GDM1 (cell line): Measurements from ENCODE around the gene RIMS3.
"Not testable (repeated sequence)": the region's sequence is repeated elsewhere in the genome, so short reads cannot be mapped to it uniquely, and the experiment has no call there.

Experiments
- DNase-seq: peaks from one replicate; lab custom pipeline; 2025; lab: John Stamatoyannopoulos, UW

The RIMS3 gene

GRCh38 chr1:40630488-40631223 is 34.8 kb downstream of the RIMS3 start:
- no peak for DNase-seq

DNA sequence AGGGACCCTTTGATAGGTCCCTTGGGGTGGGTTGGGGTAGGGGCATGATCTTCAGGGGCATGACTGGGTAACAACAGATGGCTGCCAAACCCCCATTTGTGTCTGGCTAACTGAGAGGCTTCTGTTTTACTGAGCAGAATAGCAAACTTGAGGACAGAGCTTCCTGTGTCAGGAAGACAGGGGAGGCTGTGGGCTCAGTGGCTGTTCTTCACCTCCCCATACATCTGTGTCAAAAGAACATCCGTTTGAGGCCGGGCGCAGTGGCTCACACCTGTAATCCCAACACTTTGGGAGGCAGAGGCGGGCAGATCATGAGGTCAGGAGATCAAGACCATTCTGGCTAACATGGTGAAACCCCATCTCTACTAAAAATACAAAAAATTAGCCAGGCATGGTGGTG is 35.9 kb downstream of the RIMS3 start:
- DNase-seq = not testable (repeated sequence)

GRCh38 chr1:40628903-40629292 is 36.6 kb downstream of the RIMS3 start:
- no peak for DNase-seq

GRCh38 chr1:40627987-40628902 is 37.2 kb downstream of the RIMS3 start:
- DNase-seq = no peak

DNA sequence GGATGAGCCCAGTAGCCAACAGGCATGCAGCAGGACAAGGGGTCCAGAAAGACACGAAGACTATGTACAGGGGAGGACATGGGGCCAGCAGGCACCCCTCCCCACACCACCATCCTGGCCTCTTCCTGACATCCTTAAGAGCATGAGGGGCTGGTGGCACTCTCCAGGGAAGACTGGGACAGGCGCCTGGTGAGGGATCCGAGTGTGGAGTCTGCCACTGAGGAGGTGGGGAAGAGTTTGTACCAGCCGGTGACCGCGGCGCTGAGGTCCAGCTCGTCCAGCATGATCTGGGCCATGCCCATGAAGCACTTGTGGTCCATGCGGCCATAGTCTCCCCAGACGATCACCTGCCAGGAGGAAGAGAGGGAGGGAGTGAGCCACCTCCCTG is 39.1 kb downstream of the RIMS3 start:
- DNase-seq = no peak

- no peak for DNase-seq
These were observed 39.8 kb downstream of the RIMS3 start for GRCh38 chr1:40625476-40626382.

DNA sequence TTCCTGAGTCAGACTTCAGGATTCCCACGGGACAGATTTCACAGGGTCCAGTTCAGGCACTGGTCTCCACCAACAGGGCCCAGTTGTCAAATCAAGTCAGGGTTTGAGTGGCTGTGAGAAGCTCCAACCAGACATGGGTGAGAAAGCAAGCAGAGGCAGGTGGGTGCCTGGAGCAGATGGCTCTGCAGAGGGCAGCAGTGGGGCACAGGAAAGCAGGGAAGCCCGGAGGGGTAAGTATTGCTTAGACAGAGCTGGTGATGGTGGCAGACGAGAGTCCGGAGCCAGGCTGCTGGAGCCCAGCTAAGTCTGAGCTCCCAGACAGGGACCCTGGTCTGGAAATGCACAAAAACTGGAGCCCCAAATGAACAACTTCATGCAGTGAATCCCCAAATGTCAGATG is 40.4 kb downstream of the RIMS3 start:
- DNase-seq = no peak

- no peak for DNase-seq
These were observed 42.4 kb downstream of the RIMS3 start for GRCh38 chr1:40622936-40623629.

GRCh38 chr1:40621821-40622450 is 43.5 kb downstream of the RIMS3 start:
- no peak for DNase-seq

DNA sequence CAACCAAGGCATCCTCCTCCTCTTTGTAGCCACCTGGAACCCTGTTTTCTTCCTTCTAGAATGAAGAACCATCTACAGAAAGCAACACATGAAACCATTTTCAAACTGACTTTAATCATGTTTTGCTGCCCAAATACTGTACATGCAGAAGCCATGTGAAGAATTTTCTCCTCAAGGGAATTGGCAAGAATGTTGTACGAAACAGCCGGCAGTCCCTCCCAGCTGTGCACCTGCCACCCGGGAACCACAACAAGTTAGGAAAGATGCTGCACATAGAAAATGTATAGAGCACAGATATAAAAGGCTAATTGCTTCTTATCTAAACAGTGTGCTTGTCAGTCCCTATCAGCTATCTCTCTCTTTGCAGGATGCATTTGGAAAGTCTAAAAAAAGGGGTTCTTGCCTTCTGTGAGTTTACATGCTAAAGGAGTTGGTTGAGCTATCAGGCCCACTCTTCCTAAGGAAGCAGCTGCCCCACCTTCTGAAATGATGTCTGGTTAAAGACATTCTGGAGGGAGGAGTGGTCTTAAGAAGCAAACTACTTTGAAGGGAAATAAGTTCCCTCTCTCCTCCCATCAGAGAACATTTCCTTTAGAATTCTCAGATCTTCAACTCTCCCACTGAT is 44.8 kb downstream of the RIMS3 start:
- no peak for DNase-seq

- DNase-seq = no peak
These were observed 45.3 kb downstream of the RIMS3 start for GRCh38 chr1:40620150-40620549.

- DNase-seq = no peak
These were observed 47.4 kb downstream of the RIMS3 start for GRCh38 chr1:40618108-40618507.

DNA sequence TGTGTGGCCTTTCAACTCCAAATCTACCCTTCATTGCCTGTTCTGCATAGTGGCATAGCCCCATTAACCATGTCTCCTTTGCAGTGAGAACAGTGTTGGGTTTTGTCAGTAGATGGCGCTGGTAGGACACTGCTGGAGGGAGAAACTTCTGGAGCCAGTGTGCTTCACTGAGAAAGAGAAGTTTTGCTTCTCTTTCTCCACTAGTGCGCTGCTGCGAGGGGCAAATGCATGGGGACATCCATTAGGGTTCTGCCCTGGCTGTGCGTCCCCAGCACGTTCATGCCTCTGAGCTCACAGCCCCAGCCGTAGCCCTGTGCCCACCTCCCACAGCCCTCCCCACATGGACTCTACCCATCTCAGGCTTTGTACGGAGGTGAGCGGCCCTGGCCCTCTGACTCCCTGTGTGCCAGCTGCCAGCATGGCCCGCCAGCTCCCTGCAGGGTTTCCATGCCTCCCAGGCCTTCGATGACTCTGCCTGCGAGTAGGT is 53.1 kb downstream of the RIMS3 start:
- peak; percentile 62 for DNase-seq

- no peak for DNase-seq
These were observed 55.3 kb downstream of the RIMS3 start for GRCh38 chr1:40610156-40610555.

- DNase-seq = no peak
These were observed 57.6 kb downstream of the RIMS3 start for GRCh38 chr1:40607921-40608320.

DNA sequence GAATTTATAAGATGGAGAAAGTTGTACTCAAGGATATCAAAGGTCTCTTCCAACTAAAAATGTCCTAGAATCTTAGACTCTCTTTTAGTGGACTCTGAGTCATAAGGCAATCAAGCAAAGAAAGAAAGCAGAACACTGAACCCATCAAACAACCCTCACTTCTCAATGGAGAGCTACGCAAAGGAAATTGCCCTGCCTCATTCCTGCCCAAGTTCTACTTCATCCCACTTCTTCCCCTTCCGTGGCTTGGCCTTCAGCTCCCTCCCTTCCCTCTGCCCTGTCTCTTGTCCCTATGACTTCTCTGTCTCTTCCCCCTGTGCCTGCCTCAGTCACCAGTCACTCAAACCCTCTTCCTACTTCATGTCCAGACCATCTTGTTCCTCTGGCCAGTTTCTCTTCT is 58.5 kb downstream of the RIMS3 start:
- DNase-seq = no peak

DNA sequence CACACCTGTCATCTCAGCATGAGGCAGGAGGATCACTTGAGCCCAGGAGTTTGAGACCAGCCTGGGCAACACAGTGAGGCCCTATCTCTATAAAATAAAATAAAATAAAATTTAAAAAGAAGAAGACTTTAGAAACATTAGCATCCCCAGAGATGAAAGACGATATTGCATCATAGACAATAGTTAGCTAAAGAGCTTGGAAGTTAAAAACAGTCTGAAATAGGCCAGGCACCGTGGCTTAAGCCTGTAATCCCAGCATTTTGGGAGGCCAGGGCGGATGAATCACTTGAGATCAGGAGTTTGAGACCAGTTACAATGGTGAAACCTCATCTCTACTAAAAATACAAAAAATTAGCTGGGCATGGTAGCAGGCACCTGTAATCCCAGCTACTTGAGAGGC is 59.3 kb downstream of the RIMS3 start:
- no peak for DNase-seq

DNA sequence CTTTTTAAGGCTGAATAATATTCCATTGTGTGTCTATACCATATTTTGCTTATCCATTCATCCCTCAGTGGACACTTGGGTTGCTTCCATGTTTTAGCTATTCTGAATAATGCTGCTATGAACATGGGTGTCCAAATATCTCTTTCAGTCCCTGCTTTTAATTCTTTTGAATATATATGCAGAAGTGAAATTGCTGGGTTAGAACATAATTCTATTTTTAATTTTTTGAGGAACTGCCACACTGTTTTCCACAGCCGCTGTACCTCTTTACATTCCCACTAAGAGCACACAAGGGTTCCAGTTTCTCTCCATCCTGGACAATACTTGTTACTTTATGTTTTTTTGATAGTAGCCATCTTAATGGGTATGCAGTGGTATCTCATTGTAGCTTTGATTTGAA is 65.6 kb downstream of the RIMS3 start:
- no peak for DNase-seq

GRCh38 chr1:40595623-40596022 is 69.9 kb downstream of the RIMS3 start:
- DNase-seq = no peak

DNA sequence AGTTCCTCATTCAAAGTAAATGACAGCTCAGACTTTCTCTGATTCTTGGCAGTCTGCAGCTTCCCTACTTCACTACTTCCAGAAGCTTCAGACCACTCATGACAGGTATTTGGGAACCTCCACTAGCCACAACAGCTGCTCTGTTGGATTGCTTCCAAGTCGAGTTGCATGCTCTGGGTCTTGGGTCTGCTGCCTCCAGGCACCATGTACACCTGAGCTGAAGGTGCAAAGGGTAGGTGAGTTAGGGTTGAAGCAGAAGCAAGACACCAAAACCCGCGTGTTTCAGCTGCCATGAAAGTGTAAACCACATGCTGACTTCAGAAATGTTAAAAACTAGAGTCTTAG is 71.3 kb downstream of the RIMS3 start:
- DNase-seq = no peak
